CD4-positive, alpha-beta T cell treated with Interleukin-4 for 1 hour (primary cell): Measurements from ENCODE around the gene PHF21B.
"Not testable (repeated sequence)": the region's sequence is repeated elsewhere in the genome, so short reads cannot be mapped to it uniquely, and the experiment has no call there.

Experiments used
- DNase-seq, 2 donors: peaks; one replicate each; pipeline ENCODE4 v3.0.0-alpha.2; 2020 to 2022

Gene PHF21B

GRCh38 chr22:44861245-44861644, 148.6 kb downstream of the PHF21B start:
- no peak for DNase-seq

DNA sequence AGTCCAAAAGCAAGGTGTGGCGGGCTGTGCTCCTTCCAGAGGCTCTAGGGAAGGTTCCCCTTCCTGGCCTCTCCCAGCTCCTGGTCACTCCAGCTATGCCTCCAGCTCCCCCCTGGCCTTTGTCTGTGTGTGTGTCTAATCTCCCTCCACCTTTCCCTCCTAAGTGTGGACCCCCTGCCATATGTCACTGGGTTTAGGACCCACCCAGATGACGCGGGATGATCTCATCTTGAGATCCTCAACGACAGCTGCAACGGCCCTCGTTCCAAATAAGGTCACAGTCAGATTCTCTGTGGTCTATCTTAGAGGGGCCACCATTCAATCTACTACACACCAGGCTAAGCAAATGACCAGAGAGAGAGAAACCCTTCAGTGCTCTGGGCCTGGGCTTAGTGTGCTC, 149.5 kb downstream of the PHF21B start:
- DNase-seq: no peak

DNA sequence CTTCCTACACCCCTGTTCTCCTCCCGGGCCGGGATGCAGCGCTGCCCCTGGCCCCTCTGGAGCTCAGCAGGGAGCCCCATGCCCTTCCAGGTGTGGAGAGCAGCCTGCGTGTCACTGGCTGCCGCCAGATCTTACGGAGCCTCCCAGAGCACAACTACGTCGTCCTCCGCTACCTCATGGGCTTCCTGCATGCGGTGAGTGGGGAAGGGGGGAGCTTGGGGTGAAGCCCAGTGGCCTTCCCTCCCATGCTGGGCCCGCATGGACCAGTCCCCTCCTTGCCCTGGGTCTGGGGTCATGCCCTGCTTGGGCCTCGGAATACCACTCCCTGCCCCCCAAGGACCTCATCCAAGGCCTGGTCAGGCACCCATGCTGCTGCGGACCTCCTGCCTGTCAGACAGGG, 150.2 kb downstream of the PHF21B start:
- no peak for DNase-seq

DNA sequence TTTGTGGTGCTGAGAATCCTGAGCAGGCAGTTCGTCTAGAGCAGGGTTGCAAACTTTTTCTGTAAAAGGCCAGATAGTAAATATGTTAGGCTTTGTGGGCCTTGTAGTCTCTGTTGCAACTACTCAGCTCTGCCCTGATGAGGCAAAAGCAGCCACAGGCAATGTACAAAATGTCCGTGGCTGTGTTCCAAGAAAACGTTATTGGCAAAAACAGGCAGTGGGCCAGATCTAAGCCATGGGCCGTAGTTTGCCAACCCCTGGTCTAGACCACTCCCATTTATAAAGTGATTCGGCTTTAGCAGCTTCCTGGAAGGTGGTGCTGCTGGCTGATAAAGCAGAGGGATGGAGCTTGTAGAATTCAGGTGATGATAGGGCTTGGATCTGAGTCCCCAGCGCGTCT, 151.0 kb downstream of the PHF21B start:
- DNase-seq: not testable (repeated sequence)

DNA sequence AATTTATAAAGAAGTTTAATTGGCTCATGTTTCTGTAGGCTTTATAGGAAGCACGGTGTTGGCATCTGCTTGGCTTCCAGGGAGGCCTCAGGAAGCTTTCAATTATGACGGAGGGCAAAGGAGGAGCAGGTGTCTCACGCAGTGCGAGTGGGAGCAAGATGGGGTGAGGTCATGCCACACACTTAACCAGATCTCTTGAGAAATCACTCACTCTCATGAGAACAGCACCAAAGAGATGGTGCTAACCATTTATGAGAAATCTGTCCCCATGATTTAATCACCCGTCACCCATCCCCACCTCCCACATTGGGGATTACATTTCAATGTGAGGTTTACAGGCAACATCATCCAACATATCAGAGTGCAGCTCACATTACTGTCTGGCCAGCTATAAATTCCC, 153.9 kb downstream of the PHF21B start:
- no peak for DNase-seq

DNA sequence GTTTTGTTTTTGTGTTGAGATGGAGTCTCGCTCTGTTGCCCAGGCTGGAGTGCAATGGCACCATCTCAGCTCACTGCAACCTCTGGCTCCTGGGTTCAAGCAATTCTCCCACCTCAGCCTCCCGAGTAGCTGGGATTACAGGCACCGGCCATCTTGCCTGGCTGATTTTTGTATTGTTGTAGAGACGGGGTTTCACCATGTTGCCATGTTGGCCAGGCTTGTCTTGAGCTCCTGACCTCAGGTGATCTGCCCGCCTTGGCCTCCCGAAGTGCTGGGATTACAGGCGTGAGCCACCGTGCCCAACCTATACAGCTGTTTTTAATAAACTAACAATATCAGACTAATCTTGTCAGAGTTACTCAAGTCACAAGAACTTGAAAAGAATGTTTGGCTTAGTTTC, 155.2 kb downstream of the PHF21B start:
- not testable (repeated sequence) for DNase-seq

- no peak for DNase-seq
Measured at GRCh38 chr22:44850946-44851345, 158.9 kb downstream of the PHF21B start.

GRCh38 chr22:44848791-44849420, 160.9 kb downstream of the PHF21B start:
- no peak for DNase-seq

DNA sequence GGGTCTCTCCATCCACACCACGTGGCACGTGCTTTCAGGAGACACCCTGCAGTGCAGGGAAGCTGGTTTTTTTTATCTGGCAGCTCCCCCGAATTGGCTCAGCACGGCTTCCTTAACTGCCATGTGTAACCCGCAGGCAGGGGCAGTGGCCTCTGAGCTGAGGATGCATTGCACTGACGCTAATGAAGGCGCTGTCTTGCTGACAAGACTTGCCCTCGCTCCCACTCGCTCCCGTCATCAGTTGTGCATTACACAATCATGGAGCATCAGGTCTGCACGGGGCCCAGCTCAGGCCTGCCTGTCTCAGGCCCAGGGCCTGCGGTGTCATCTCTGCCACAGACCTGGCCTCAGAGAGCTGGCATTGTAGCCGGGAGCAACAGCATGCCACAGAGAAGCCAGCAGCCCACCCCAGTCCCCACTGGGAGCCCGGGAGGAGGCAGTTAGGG, 161.5 kb downstream of the PHF21B start:
- no peak for DNase-seq

GRCh38 chr22:44847892-44848291, 161.9 kb downstream of the PHF21B start:
- DNase-seq: no peak

GRCh38 chr22:44847380-44847779, 162.4 kb downstream of the PHF21B start:
- no peak for DNase-seq

DNA sequence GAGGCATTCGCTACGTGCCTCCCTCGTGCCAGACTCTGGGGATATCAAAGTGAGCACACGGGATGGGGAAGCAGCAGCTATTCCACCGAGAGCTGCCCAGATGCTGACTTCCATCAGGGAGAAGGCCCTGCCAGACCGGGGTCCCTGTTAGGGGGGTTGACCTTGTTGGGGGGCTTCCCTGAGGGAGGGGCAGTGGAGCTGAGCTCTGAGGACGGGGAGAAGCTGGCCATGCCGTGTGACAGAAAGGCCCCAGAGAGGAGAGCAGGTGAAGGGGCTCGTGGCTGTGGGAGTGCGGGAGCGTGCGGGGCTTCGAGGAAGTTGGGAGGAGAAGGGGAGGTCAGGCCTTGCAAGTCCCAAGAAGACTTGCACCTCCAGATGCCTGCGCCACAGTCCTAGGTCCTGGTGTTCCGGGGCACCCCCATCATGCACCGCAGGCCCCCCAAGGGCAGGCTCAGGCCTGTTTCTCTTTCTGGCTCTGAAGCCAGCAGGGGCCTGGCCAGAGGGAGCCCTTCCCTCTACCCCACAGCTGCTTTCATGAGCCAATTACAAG, 163.0 kb downstream of the PHF21B start:
- DNase-seq: no peak

DNA sequence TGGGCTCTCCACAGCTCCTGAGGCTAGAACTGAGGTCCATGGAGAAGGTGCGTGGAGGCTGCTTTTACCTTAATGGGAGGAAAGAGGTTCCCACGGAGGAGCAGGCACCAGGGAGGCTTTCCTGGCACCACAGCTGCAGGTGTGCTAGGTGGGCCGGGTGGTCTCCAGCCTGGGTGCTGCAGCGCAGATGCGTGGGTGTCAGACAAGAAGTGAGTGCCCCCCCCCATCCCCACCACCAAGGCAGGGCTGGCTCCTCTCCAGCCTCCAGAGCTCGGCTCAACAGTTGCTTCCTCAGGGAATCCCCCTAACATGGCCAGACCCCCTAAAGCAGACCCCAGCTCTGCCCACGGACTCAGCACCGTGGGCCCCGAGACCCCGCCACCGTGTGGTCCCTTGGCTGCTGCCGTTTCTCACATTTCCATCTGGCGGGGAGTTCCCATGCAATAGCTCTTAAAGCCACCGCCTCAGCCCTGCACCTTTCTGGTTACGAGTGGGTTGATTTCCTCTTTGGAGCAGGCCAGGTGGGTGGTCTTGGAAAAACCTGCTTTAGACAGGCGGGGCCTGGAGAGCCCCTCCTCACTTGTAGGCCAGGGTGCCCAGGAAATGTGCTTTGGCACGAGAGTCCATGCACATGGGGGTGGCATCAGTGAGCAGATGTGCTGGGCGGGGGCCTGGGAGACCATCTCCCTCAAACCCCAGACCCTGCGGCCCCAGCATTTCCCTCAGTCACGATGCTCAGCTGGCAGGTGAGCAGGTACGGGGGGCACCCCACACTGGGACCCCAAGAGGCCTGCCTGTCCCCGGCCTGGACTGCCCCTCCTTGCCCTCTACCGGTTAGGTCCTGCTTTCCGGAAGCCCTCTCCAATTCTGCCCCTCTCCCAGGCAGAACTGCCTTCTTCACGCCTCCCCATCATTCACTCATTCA, 163.7 kb downstream of the PHF21B start:
- no peak for DNase-seq

DNA sequence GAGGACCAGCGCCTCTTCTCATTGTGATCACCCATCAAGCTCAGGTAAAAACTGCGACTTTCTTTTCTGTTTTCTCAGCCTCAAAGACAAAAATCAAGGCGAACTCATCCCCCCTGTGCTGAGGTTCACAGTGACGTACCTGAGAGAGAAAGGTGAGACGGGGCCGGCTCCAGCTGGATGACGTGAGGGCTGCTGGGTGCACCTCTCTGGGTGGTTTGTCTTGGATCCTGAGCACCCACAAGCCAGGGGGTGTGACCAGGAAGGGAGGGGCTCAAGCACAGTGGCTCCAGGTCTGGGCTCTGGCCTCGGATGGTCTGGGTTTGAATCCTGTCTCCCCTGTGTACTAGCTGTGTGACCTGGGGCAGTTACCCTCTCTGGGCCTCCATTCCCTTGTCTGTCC, 164.6 kb downstream of the PHF21B start:
- DNase-seq: no peak

GRCh38 chr22:44842417-44842816, 167.4 kb downstream of the PHF21B start:
- DNase-seq: no peak

- no peak for DNase-seq
Measured at GRCh38 chr22:44840611-44841322, 169.0 kb downstream of the PHF21B start.

DNA sequence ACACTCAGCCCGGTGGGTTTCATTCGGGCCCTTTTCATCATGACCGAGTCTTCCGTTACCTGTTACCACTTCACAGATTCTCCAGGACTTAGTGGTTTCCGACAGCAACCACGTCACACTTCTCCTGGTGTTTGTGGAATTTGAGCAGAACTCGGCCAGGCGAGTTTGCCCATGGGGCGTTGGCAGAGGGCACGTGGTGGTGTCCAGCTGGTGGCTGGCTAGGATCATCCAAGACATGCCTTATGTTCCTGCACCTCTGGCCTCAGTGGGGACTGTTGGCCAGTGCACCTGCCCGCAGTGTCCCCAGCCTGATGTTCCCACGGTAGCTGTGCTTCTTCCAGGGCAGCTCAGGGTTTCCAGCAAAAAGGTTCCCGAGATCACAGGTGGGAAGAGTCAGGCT, 170.1 kb downstream of the PHF21B start:
- no peak for DNase-seq

- no peak for DNase-seq
Measured at GRCh38 chr22:44839061-44839460, 170.7 kb downstream of the PHF21B start.

DNA sequence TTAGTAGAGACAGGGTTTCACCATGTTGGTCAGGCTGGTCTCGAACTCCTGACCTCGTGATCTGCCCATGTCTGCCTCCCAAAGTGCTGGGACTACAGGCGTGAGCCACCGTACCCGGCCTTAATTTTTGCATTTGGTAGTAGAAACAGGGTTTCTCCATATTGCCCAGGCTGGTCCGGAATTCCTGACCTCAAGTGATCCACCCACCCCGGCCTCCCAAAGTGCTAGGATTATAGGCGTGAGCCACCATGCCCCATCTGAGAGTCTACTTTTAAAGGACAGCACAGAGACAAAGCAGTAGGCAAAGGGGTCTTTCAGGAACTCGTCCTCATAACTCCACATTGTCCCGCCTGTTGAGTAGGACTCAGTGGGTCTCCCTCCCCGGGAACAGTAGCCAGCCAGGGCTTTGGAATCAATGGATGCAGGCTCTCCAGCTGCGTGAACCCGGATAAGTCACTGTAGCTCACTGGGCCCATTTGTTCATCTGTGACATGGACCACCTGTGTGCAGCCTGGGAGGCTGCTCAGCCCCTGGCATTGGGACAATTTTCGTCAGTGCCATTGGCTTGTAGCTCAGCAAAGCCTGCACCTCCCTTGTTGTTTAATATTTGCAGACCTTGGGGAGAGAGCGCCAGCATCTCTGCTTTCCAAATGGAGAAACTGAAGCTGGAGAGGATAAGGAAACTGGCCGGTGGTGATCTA, 171.3 kb downstream of the PHF21B start:
- DNase-seq: no peak

- no peak for DNase-seq
Measured at GRCh38 chr22:44837481-44837880, 172.3 kb downstream of the PHF21B start.

DNA sequence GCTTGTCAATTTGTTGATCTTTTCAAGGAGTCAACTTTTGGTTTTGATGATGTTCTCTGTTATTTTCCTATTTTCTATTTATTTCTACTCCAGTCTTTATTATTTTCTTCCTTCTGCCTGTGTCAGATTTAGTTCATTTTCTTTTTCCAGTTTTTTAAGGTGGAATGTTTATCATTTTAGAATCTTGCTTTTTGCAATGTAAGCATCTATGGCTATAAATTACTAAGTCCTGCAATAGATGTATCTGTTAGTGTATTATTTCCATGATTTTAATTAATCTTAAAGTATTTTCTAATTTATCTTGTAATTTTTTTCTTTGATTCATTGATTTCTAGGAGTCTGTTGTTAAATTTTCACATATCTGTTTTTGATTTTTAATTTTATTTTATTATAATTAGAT, 175.7 kb downstream of the PHF21B start:
- no peak for DNase-seq

DNA sequence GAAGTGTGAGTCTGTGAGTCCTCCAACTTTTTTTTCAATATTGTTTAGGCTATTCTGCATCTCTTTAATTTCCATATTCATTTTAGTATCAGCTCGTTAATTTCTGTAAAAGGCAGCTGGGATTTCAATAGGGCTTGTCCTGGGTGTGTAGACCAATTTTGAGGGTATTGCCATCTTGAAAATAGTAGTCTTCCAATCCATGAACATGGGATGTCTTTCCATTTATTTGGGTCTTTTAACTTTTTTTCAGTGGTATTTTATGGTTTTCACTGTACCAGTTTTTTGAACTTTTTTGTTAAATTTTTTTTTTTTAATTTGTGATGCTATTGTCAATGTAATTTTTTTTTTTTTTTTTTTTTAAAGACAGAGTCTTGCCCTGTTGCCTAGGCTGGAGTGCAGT, 177.9 kb downstream of the PHF21B start:
- DNase-seq: no peak
